Stimulated activated CD8-positive, alpha-beta memory T cell treated with anti-CD3 and anti-CD28 coated beads, Interleukin-7, amount 100 ng/mL, for 4 hours (primary cell): ENCODE results near the gene GPC1.

Source experiments
- DNase-seq, 2 donors: peaks; one replicate each; pipeline ENCODE4 v3.0.0-alpha.2; 2020; ENCODE audit warnings: low read depth in 2 of 2

GPC1 gene

DNA sequence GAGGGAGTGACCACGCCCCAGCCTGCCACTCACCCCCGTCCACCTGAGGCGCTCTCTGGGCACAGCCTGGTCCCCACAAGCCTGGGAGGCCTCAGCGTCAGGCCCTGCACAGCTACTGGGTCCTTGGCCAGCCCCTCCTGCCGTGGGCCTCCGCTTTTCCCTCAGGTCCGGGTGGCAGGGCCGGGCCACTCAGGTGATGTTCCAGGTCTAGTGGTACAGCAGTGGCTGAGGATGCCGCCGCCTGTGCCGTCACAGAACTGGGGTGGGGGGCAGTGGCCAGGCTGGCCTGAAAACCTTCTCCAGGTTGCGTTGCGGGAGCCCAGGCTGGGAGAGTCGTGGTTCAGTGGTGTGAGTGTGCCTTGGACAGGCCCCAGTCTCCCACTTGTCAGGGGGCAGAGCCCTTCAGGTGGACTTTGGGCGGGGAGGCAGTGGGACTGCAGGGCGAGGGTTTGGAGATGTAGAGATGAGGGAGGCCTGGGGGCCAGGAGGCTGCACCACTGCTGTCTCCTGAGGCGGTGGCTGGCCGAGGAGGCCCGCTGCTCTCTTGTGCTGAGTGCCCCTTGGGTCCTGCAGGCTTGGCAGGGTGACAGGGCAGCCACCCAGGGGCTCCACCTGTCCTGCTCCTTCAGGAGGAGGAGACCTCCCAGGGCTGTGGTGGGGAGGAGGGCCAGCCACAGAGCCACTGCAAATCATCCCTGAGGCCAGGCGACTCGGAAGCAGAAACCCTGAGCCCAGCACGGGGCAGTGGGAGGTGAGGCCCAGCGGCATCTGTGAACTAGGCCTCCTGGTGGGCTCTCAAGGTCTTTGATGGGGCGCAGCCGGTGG, 7.6 kb downstream of the GPC1 start:
- DNase-seq = no peak

DNA sequence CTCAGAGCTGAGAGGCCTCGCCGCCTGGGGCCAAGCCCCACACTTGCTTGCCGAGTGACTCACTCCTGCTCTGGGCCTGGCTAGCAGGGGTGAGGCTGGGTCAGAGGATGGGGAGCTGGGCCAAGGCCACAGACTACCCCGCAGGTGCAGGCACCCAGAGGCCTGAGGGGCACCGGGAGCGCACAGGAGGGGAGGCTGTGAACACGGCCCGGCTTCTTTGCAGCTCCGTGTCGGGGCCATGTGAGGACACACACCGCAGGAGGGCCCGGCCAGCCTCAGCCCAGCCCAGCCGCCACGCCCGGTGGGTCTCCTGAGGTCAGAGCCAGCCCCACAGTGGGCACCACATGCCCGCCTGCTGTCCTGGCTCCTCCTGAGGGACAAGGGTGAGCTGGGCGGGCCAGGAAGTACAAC, 8.4 kb downstream of the GPC1 start:
- no peak for DNase-seq

DNA sequence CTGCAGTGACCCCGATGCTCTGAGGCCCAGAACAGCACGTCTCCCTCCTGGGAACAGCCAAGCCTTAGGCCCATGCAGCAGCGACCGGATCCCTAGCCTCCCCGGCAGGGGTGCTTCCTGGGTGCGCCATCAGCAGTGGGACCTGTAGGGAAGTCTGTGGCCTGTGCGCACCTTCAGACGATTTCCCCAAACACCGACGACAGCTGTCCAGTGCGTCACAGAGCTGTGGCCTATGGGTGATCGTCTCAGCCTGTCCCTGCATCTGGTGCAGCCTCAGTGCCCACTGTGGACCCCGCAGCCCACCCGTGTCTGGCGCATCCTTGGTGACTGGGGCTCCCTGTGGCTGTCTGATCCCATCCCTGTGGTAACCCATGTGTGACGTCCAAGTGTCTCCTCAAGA, 9.0 kb downstream of the GPC1 start:
- DNase-seq = no peak

DNA sequence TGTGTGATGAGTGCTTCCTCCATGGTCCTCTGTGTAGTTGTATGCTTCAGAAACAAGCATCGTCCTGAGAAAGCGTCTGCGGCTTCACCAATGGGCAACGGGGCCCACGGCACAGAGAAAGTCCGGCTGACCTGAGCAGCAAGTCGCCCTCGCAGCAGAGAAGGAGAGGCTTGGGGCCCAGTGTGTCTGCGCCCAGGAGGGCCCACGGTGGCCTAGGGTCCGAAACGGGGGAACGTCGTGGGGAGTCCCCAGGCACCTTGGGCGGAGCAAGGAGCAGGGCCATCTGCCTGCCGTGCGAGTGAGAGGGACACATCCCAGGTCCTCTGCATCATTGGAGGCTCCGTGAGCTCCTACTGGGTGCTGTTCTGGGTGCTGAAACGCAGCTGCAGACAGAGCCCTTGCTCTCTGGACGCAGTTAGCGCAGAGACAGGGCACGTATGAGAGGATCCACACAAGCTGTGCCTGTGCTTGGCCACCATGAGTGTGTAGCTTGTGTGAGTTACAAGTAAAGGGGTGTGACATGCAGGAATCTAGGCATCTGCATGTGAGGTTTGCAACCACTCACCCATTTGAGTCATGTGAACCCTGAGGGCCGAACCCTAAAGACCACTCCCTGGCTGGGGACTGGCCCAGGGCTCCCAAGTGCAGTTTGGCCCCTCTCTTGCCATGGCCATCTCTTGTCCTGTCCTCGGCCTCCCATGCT, 10.6 kb downstream of the GPC1 start:
- no peak for DNase-seq

DNA sequence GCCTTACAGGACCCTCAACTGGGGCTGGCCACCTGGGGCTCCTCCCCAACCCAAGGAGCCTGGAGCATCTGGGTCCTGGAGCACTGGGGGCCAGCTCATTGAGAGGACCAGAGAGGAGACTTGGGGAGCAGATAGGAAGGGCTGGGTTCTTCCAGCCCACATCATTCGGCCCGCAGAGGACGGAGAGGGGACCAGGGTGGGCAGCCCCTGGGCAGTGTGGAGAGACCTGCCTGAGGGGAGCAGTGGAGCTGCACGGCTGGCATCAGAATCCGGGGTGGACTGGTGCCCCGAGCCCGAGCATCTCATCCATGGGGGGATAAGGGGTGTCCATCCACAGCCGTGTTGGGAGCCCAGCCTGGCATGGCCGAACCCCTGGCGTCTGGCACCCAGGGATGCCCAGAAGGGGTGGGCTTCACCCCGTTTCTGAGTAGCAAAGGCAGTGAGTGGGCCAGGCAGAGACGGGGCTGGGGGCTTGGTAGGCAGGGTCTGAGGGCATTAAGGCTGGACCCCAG, 11.3 kb downstream of the GPC1 start:
- no peak for DNase-seq

DNA sequence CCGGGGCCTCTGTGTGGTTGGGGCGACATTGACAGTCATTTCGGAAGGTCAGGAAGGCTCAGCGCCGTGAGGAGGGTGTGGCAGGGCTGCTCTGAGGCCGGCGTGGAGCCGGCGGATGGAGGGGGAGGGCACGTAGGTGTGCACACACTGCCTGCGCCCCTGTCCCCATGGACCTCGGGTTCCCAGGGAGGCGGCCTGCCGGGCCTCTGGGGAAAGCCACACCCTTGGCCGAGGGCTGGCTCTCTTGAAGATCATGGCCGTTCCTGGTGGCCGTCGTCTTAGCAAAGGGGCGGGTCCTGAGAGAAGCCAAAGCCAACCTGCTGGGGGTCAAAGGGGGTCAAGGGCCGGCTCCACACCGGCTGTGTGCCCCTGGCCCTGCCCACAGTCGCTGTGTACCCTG, 11.9 kb downstream of the GPC1 start:
- no peak for DNase-seq

DNA sequence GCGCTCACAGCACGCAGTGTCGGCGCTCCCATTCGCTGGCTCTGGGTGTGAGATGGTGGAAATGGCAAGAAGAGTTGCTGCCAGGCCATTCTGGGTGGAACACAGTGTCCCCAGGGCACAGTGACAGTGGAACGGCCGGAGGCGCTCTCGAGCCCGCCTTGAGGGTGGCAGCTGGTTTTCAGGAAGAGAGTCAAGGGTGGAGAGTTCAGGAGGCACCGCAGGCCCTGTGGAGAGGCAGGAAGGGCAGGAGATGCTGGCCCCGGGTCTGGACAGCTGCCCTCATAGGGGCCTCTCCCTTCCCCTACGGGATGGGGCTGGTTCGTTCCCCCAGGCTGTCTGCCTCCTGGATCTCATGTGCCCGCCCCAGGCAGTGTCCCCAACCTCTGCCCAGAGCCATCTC, 12.5 kb downstream of the GPC1 start:
- DNase-seq = no peak

DNA sequence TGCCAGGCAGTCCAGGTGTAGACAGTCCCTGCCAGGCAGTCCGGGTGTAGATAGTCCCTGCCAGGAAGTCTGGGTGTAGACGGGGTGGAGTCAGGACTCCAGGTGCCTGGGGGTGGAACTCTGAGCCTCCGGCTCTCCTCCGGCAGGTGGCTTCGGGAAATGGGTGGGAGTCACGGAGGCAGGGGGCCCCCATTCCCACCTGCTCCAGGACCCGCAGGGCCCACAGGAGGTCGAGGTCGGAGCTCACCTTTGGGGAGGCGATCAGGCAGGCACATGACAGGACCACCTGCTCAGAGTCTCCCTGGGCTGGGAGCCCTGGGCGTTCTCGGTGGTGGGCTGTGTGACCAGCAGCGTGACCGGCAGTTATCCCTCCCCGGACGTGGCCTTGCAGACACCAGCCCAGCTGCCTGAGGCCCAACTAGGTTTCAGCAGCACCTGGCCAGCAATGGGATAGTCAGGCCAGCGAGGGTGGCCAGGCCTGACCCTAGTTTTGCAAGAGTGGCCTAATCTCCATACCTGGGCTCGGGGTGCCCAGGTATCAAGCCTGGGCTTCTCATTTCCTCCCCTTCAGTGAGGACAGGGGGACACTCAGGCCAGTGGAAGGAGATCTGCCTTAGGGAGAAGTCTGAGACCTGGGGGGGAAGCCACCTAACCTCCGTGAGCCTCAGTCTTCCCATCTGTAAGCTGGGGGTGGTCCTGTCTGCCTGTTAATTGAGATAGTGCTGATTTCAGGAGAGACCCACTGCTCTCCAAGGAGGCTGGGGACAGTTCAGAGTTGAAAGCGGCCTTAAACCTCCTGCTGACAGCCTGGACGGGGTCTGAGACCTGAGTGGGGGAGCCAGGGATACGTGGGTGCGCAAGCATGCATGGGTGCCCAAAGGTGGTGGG, 13.2 kb downstream of the GPC1 start:
- DNase-seq = no peak

DNA sequence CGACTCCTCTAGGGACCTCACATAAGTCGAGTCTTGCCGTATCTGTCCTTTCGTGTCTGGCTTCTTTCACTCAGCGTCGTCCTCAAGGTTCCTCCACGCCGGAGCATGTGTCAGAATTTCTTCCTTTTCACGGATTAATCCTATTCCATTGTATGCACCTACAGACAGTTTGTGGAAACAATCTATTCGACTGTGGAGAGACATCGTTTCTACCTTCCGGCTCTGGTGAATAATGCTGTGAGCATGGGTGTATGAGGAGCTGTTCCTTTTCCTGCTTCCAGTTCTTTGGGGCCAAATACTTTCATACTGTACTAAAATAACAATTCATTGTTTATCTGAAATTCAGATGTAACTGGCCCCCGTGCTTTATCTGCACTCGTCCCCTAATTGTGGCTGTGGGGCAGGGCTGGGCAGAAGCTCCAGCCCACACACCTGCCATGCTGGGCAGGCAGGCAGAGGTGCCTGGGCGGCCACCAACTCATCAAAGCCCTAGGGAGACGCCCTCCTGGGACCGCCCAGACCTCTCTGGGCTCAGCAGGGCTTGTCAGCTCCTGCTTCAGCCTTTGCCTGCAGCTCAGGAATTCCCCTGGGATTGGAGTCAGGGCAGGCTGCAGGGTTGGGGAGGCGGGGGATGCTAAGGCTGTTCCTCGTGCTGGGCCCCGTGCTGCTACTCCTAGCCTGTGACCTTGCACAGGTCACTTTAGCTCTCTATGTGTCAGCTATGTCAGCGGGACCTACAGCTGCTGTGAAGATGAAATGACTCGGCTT, 14.5 kb downstream of the GPC1 start:
- no peak for DNase-seq

DNA sequence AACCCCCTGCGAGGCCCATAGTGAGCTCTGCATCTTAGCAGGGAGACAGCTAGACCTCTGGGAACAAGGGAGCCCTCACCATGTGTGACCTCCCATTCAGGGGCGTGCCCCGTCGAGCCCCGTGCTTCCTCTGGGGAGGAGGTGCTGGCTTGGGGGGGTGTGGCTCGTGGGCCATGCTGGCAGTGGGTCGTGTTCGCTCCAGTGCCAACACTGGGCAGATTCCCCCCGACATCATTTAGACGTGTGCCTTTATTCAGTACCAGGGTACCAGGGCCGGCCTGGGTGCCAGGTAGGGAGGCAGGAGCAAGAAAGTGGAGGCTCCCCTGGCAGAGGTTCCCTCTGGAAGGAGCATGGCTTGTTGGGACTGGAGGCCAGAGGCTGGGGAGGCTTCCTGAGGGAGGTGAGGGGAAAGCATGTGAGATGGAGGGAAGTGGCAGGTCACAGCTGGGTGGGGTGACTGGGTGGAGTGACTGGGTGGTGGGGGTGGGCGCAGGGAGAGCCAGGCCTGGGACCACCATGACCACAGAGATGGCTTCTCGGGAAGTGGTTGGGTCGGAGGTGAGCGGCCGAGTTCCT, 15.2 kb downstream of the GPC1 start:
- DNase-seq = no peak

DNA sequence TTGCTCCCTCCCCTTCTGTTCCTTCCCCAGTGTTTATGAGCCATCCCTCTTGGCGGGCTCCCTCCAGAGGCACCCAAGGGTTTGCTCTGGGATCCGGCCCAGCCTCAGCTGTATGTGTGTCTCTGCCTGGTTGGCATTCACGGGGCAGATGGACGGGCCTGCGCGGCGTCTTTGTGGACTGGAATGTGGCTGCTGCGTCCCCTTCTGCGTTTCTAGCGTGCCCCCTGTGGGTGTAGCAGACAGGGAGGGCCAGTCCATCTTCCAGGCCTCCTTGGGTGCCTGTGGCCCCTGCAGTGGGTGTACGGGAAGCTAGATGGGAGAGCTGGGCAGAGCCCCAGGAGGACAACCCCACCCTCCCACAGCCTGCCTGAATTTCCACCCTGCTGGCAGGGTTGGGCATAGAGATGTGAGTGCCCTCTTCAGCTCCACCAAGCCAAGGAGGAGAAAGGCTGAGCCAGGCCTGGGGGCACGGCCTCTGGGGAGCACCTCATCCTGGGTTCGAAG, 15.7 kb downstream of the GPC1 start:
- no peak for DNase-seq

DNA sequence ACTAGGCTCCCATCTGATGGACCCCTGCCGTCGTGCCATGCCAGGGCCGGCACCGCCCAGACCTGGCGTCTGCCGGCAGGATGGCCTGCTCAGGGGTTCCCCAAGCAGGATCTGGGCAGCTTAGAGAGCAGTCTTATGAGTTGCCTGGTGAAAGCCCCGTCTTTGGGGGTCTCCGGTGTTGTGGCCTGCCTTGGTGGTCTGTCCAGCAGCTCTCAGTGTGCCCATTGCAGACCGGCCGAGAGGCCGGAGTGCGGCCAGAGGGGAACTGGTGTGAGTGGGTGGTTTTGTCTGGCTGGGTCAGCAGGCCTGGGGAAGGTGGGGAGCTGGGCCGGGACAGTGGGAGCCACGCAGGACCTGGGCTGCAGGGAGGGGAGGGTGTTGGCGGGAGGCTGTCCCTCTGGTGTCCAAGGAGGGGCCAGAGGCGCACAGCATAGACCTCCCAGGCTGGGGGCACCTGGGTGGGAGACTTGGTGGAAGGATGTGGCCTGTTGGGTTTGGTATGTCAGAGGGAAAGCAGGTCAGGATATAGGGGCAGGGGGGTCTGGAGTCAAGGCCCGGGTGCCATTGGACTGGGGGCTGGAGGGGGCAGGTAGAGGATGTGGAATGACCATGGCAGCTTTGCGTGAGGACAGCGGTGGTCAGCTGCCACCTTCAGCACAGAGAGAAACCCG, 16.5 kb downstream of the GPC1 start:
- DNase-seq = no peak

DNA sequence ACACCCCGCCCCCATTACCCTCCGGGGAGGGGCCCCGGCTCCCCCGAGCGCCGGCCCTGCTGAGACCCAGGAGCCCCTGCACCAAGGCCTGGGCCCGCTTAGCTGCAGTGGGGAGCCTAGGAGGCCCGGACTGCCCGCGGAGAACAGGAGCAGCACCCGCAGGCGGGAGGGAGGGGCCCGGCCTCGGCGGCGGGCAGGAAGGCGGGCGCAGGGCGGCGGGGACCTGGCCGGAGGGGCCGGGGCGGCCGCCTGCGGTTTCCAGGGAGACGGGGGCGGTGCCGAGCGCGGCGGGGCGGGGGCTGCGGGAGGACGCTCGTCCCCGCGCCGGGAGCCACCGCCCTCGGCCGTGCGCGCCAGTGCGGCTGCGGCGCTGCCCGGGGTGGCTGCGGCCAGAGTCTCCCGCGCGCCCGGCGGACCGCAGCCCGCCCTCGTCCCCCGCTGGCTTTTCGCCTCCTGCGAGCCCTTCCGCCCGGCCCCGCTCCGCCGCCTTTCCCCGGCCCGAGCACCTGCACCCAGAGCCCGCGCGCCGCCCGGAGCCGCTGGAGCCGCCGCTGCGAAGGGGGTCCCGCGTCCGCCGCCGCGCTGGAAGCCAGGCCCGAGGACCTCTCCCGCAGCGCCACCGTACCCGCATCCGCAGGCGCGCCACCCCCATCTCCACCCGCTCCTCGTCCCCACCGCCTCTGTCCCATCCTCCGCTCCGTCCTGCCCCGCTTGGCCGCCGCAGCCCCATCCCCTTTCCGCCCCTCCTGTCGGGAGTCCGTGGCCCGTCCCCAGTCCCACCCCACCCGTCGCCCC, 17.2 kb downstream of the GPC1 start:
- no peak for DNase-seq

DNA sequence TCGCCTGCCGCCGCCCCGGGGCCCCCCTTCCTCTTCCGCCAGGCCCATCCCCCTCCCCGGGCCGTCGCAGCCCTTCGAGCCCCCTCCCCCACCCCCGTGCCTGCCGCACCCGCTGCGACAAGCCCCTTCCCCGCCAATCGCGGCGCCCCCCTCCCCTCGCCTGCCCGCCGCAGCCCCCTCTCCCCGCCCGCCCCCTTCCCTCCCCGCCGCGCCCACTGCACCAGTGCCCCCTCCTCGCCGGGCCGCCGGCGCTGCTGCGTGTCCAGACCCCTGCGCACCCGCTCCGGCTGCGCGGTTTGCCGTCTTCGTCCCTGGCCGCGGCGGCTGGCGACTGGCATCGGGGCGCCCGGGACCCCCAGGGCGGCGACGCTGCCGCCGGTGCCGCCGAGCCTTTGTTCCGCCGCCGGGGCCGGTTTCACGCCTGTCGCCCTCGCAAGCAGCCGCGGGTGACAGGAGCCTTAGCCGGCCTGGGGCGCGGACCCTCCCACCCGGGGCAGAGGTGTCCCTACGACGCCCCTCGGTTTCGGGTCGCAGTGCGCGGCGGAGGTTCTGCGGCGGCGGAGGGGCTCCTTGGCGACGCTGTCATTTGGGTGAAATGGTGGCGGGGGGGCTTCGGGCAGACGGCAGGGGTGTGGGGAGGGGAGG, 18.1 kb downstream of the GPC1 start:
- DNase-seq = no peak

DNA sequence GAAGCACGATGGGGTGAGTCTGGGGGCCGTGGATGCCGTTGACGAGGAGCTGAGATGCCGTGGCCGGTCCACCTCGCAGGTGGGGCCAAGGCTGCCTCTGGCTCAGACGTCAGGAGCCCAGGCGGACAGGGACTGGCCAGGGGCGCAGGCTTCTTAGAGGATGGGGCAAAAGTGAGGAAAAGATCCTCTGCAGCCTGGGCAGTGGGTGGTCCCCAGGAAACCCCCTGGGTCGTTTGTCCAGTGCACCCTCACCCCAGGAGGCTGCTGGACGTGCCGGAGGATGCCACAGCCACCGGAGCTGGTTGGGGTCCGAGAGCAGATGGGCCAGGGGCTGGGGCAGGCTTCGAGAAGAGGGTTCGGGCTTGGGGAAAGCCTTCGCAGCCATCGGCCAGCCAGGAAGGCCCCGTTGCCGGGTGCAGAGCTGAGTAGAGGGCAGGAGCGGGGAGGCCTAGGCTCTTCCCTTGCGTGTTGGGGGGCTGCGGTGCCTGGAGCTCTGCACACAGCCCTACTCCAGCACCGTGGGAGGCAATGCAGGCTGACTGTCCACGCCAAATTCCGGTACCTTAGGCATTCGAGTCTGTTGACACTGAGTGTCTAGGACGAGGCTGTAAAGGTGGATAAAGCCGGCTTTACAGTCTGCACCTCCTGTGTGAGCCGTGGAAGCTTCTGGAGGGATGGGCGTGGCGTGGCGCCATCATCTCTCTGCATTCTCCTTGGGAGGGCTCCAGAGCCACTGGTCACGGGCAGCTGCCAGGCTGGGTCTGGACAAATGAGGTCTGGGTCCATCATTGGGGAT, 18.8 kb downstream of the GPC1 start:
- DNase-seq = no peak

DNA sequence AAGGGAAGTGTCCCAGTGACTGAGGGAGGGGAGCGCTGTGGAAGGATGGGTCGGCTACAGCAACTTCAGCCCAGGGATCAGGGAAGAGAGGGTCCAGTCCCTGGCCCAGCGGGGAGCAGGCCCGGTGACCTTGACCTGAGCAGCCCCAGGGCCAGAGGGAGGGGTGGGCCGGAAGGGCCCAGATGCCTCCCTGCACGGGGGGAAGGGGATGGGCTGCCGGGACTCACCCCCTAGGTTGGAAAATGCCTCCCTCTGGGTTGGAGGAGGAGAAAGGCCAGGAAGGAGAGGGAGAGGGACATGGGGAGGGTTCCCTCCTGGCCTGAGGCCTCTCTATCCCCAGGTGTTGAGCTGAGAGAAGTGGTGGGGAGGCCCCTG, 19.8 kb downstream of the GPC1 start:
- DNase-seq = no peak

DNA sequence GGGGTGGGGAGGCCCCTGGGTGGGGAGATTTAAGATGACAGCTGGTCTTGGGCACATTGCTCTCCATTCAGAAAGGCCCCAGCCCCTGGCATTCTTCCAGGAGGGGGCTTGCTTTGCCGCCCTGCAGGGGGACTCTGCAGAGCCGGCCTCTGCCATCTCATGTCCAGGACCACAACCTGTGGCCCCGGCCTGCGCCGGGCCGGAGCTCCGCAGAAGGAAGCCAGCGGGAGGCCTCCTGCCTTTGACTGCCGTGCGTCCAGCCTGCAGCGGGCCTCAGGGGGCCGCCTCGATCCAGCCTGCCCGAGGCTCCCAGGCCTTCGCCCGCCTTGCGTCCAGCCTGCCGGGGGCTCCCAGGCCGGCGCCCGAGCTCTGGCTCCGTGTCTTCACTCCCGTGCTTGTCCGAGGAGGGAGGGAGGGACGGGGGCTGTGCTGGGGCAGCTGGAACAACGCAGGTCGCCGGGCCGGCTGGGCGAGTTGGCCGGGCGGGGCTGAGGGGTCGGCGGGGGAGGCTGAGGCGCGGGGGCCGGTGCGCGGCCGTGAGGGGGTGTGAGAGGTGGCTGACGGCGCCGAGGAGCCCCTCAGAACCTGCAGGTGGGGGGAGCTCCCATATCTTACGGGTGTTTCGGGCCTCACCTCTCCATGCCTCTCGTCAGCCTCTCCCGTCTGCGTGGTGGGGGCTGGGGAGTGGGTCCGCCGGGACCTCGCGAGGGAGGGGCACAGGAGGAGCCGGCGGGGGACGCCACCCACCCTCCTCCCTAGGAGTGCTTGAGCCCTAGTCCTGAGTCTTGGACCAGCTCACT, 20.4 kb downstream of the GPC1 start:
- no peak for DNase-seq
